Astrocyte (in vitro differentiated cells and primary cell): Measurements from ENCODE around the gene HNRNPH2.

Source experiments
- EZH2 ChIP-seq: IDR thresholded peaks from 2 replicates; pipeline ENCODE4 v1.6.1; 2012; ENCODE audit warnings: mild to moderate bottlenecking, low read length, inconsistent platforms; ENCODE audit not compliant: insufficient read depth
- TF ChIP-seq, protein P1 (sequence below): IDR thresholded peaks from 2 replicates; pipeline ENCODE4 v1.5.1; 2011; ENCODE audit warnings: low read depth, mild to moderate bottlenecking, inconsistent platforms, low read length, moderate library complexity; ENCODE audit not compliant: insufficient read depth

- TF ChIP-seq, protein P1, sequence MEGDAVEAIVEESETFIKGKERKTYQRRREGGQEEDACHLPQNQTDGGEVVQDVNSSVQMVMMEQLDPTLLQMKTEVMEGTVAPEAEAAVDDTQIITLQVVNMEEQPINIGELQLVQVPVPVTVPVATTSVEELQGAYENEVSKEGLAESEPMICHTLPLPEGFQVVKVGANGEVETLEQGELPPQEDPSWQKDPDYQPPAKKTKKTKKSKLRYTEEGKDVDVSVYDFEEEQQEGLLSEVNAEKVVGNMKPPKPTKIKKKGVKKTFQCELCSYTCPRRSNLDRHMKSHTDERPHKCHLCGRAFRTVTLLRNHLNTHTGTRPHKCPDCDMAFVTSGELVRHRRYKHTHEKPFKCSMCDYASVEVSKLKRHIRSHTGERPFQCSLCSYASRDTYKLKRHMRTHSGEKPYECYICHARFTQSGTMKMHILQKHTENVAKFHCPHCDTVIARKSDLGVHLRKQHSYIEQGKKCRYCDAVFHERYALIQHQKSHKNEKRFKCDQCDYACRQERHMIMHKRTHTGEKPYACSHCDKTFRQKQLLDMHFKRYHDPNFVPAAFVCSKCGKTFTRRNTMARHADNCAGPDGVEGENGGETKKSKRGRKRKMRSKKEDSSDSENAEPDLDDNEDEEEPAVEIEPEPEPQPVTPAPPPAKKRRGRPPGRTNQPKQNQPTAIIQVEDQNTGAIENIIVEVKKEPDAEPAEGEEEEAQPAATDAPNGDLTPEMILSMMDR, result no peak
- TF ChIP-seq EZH2, result no peak
Measured at GRCh38 chrX:101411984-101412383, 4.0 kb downstream of the HNRNPH2 start.
